Measurements from ENCODE around the gene D2HGDH. TPM values are rescaled to one million over a fixed set of nuclear protein-coding genes. Genes with fewer than 3 reads are reported as not detected.

The D2HGDH gene
- total and polyA plus RNA-seq, 2 of the 8 experiments (the other 6 are each of a cell fraction or from before 2014, with no cell fraction given) = 3.4 to 8.1 TPM

DNA sequence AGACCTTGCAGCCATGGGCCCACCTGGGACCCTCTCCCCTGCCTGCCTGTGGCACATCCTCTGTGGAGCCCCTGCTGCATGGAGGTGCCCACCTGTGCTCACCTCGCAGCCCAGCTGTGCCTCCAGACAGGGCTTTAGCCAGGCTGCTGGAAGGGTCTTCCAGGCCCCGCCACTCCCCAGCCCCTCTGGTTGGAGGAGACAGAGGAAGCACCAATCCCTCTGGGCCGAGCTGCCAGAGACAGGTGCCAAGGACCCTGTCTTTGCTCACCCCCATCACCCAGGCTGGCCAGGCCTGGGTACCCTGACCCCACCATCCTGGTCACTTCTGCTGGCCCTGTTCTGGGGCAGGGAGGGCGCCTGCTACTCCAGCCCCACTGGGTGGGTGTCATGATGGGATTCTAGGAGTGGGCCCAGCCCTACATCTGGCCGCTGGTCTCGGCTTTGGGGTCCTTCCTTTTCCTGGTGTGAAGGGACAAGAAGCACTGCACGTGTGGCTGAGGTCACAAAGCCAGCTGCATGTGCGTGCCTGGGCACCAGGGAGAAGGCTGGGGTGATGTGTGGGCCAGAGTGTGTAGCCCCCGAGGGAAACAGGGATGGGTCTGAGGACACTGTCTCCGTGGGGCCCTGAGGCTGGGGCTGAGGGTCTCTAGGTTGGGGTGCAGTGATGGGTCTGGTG lies 65.2 kb downstream of the D2HGDH start:
- Histone ChIP-seq H2AFZ (ENCODE audit: low read length) (no peak overlapping the region), H3K4ac (replicated peaks; ENCODE audit: insufficient read length, low read depth, low read length) (no peak overlapping the region), H3K9ac (replicated peaks in 1 of 4; ENCODE audit: extremely low read depth in 1 of 4, low read depth in 3 of 4, low read length in 3 of 4) (no peak overlapping the region), H2BK20ac (ENCODE audit: low read length) (no peak overlapping the region), H3K56ac (replicated peaks; ENCODE audit: insufficient read length, low read depth, low read length) (no peak overlapping the region), H3K27me3 (replicated peaks in 1 of 4; ENCODE audit: control insufficient read depth in 3 of 4, extremely low read depth in 1 of 4, insufficient read depth in 3 of 4, low read length in 3 of 4) (peaks cover 0 to 21% (median 6%) of the 10 kb centered on the region in 4 experiments; a peak in 4 of 7 replicates), H2BK5ac (ENCODE audit: low read depth, low read length) (no peak overlapping the region), H3K23ac (ENCODE audit: insufficient read length) (no peak overlapping the region), H3K23me2 (ENCODE audit: low read depth, low read length) (0 out of 2 replicates have a peak, but pooled peaks cover 2% of the 10 kb centered on the region), H2BK120ac (replicated peaks; ENCODE audit: low read depth, low read length) (no peak overlapping the region), H3K14ac (ENCODE audit: insufficient read length) (no peak overlapping the region), H3K79me1 (ENCODE audit: low read depth, low read length) (no peaks in the 10 kb centered on the region), H4K8ac (ENCODE audit: extremely low read depth, insufficient read depth, low read length) (no peak overlapping the region), H3K4me3 (ENCODE audit: extremely low read depth in 1 of 4, insufficient read depth in 2 of 4, low read depth in 3 of 4, low read length in 4 of 4) (no peak overlapping the region), H4K20me1 (replicated peaks in 1 of 2; ENCODE audit: control insufficient read depth in 1 of 2, insufficient read depth in 2 of 2, low read length in 2 of 2) (no peaks in the 10 kb centered on the region), H3K27ac (ENCODE audit: low read depth, low read length) (no peak overlapping the region), H3K4me2 (ENCODE audit: insufficient read depth in 1 of 2, low read depth in 2 of 2, low read length in 2 of 2) (no peak overlapping the region), H3K36me3 (ENCODE audit: control insufficient read depth in 2 of 4, insufficient read depth in 4 of 4, low read length in 3 of 4) (no peaks in the 10 kb centered on the region), H3K9me3 (ENCODE audit: insufficient read depth in 2 of 2, low read depth in 1 of 2, low read length in 1 of 2) (no peaks in the 10 kb centered on the region), H3K18ac (ENCODE audit: extremely low read depth, low read length) (no peak overlapping the region), H2AK5ac (ENCODE audit: low read depth, low read length) (no peak overlapping the region), H3K79me2 (ENCODE audit: control insufficient read depth in 1 of 2, insufficient read depth in 2 of 2, low read length in 2 of 2) (no peaks in the 10 kb centered on the region), H2BK15ac (ENCODE audit: low read length) (no peak overlapping the region), H4K91ac (replicated peaks; ENCODE audit: insufficient read length, low read length) (no peak overlapping the region), H3K4me1 (replicated peaks in 1 of 4; ENCODE audit: control insufficient read depth in 3 of 4, insufficient read depth in 4 of 4, low read length in 3 of 4) (peaks cover 1 to 17% (median 6%) of the 10 kb centered on the region in 4 experiments), H4K5ac (ENCODE audit: insufficient read length, low read depth, low read length) (no peak overlapping the region), H2BK12ac (ENCODE audit: low read depth, low read length) (0 out of 2 replicates have a peak overlapping the region, but pooled peaks have one; percentile 50)
- FAIRE-seq (no peak), DNase-seq (ENCODE audit: low read depth in 1 of 2, low spot score in 2 of 2) (no peak)
- WGBS, 2 experiments (ENCODE audit: extremely low coverage in 1 of 2, insufficient coverage in 1 of 2, insufficient read length in 1 of 2, insufficient replicate concordance in 2 of 2, low coverage in 1 of 2, low lambda C conversion rate in 2 of 2, missing lambda C conversion rate in 1 of 2) = 84% methylated on average over 8 of the region's 10 CpGs; no CpG with 5 or more reads in 1 of the 2 experiments
- ChIA-PET CTCF (ENCODE audit: partially characterized antibody) (no interaction called here), POLR2A (ENCODE audit: partially characterized antibody) (interaction anchor here (0.6 kb wide), 1 partner anchor 1000 kb away, joined by 3 read pairs; no protein-coding TSS in a partner anchor)
- TF ChIP-seq MAFK (IDR thresholded peaks at IDR 0.05; ENCODE audit: low read depth, low read length) (no peak), CBX8 (IDR thresholded peaks at IDR 0.05; ENCODE audit: borderline replicate concordance, low read depth, low read length) (no peak), EP300 (IDR thresholded peaks at IDR 0.05; ENCODE audit: borderline replicate concordance in 1 of 2, low read depth in 2 of 2, low read length in 2 of 2) (no peak), TBP (IDR thresholded peaks at IDR 0.05; ENCODE audit: low read depth, low read length) (no peak), ZNF274 (IDR thresholded peaks at IDR 0.05; ENCODE audit: borderline replicate concordance, extremely low read depth, low read length) (no peak), NRF1 (IDR thresholded peaks at IDR 0.05; ENCODE audit: low read depth, low read length) (no peak), EZH2 (IDR thresholded peaks at IDR 0.05; ENCODE audit: low read depth, low read length, severe bottlenecking) (no peak), JUN (IDR thresholded peaks at IDR 0.05; ENCODE audit: low read depth, low read length) (no peak), TCF12 (IDR thresholded peaks at IDR 0.05; ENCODE audit: low read depth, low read length) (no peak), CBX5 (IDR thresholded peaks at IDR 0.05; ENCODE audit: low read depth, low read length) (no peak), BCL11A (IDR thresholded peaks at IDR 0.05; ENCODE audit: low read depth in 2 of 2, low read length in 2 of 2) (no peak)
- TF ChIP-seq, protein P1, sequence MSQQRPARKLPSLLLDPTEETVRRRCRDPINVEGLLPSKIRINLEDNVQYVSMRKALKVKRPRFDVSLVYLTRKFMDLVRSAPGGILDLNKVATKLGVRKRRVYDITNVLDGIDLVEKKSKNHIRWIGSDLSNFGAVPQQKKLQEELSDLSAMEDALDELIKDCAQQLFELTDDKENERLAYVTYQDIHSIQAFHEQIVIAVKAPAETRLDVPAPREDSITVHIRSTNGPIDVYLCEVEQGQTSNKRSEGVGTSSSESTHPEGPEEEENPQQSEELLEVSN (IDR thresholded peaks at IDR 0.05) = no peak
